HEK293 (cell line): ENCODE measurements around the gene DNAH8.

ENCODE experiments used
- CTCF ChIA-PET: fragments of 350-600 bp; formaldehyde crosslinking; extraction: SDS; loops from one replicate; lab custom pipeline; 2021; ENCODE audit warnings: antibody characterized with exemption; lab: Yijun Ruan, JAX
- POLR2A ChIA-PET: fragments of 300-600 bp; formaldehyde crosslinking; extraction: SDS; loops from one replicate; lab custom pipeline; 2020; ENCODE audit warnings: antibody characterized with exemption, inconsistent platforms; lab: Yijun Ruan, JAX
- H3K27ac ChIP-seq: fragments of 200-500 bp; sonication (Bioruptor generic); 2 replicates; pipeline ENCODE4 v1.5.1; 2014; ENCODE audit warnings: low read depth, low read length, control low read depth, inconsistent platforms; ENCODE audit errors: extremely low read depth
- H3K36me3 ChIP-seq, 2 experiments: fragments of 200-500 bp in 1 of 2; sonication (Bioruptor generic) in 1 of 2; 1 replicate in 1 of 2; 2 replicates in 1 of 2; pipeline ENCODE4 v1.5.1; 2014 to 2017; ENCODE audit warnings: inconsistent platforms in 2 of 2, low read length in 2 of 2; ENCODE audit not compliant: control insufficient read depth in 2 of 2, insufficient read depth in 1 of 2
- H3K4me1 ChIP-seq: fragments of 200-500 bp; sonication (Bioruptor generic); 2 replicates; pipeline ENCODE4 v1.5.1; 2014; ENCODE audit warnings: mild to moderate bottlenecking, low read length, inconsistent platforms; ENCODE audit not compliant: control insufficient read depth, insufficient read depth
- H3K4me3 ChIP-seq: 2 replicates; pipeline ENCODE4 v1.5.1; 2011; ENCODE audit warnings: low read depth, mild to moderate bottlenecking, control low read depth, low read length, moderate library complexity
- H3K9me3 ChIP-seq: fragments of 200-500 bp; sonication (Bioruptor generic); 2 replicates; pipeline ENCODE4 v1.5.1; 2014; ENCODE audit warnings: low read depth, low read length, inconsistent platforms; ENCODE audit not compliant: control insufficient read depth, insufficient read depth
- FEZF1 ChIP-seq: fragments of 450-650 bp; formaldehyde crosslinking; IDR thresholded peaks from 2 replicates; pipeline ENCODE4 v1.5.1; 2016; ENCODE audit warnings: missing biosample characterization, missing genetic modification characterization
- GLIS2 ChIP-seq: fragments of 450-650 bp; formaldehyde crosslinking; IDR thresholded peaks from 2 replicates; pipeline ENCODE4 v1.5.1; 2016; ENCODE audit warnings: missing biosample characterization, missing genetic modification characterization
- HOXC10 ChIP-seq: sonication (generic); formaldehyde crosslinking; IDR thresholded peaks from 2 replicates; pipeline ENCODE4 v1.8.1; 2023; ENCODE audit warnings: mild to moderate bottlenecking, missing genetic modification reagents
- SETDB1 ChIP-seq: IDR thresholded peaks from one replicate; pipeline ENCODE4 v1.6.1; 2017; ENCODE audit warnings: mild to moderate bottlenecking, low read length, moderate library complexity, mixed read lengths; ENCODE audit not compliant: insufficient read length
- ZFP3 ChIP-seq: fragments of 450-650 bp; formaldehyde crosslinking; IDR thresholded peaks from 2 replicates; pipeline ENCODE4 v1.5.1; 2016; ENCODE audit warnings: low read depth, missing biosample characterization, missing genetic modification characterization
- ZFP41 ChIP-seq: fragments of 450-650 bp; formaldehyde crosslinking; IDR thresholded peaks from 2 replicates; pipeline ENCODE4 v1.5.1; 2016; ENCODE audit warnings: missing biosample characterization, missing genetic modification characterization, borderline replicate concordance
- ZNF140 ChIP-seq: fragments of 450-650 bp; formaldehyde crosslinking; IDR thresholded peaks from 2 replicates; pipeline ENCODE4 v1.5.1; 2016; ENCODE audit warnings: missing biosample characterization, missing genetic modification characterization
- ZNF157 ChIP-seq: fragments of 450-650 bp; formaldehyde crosslinking; IDR thresholded peaks from 2 replicates; pipeline ENCODE4 v1.5.1; 2016; ENCODE audit warnings: missing biosample characterization, missing genetic modification characterization
- ZNF292 ChIP-seq: fragments of 450-650 bp; formaldehyde crosslinking; IDR thresholded peaks from 2 replicates; pipeline ENCODE4 v1.5.1; 2016; ENCODE audit warnings: low read depth, missing biosample characterization, missing genetic modification characterization, borderline replicate concordance
- ZNF473 ChIP-seq: fragments of 450-650 bp; formaldehyde crosslinking; IDR thresholded peaks from 2 replicates; pipeline ENCODE4 v1.5.1; 2017; ENCODE audit warnings: missing biosample characterization, missing genetic modification characterization
- ZNF549 ChIP-seq: fragments of 450-650 bp; IDR thresholded peaks from 2 replicates; pipeline ENCODE4 v1.5.1; 2018; ENCODE audit warnings: missing biosample characterization, missing genetic modification characterization, mild to moderate bottlenecking, inconsistent platforms, moderate library complexity
- ZNF621 ChIP-seq: fragments of 450-650 bp; formaldehyde crosslinking; IDR thresholded peaks from 2 replicates; pipeline ENCODE4 v1.5.1; 2017; ENCODE audit warnings: missing biosample characterization, missing genetic modification characterization
- ZNF747 ChIP-seq: fragments of 450-650 bp; formaldehyde crosslinking; IDR thresholded peaks from 2 replicates; pipeline ENCODE4 v1.5.1; 2016; ENCODE audit warnings: missing biosample characterization, missing genetic modification characterization
- ZNF777 ChIP-seq: fragments of 450-650 bp; formaldehyde crosslinking; IDR thresholded peaks from 2 replicates; pipeline ENCODE4 v1.5.1; 2017; ENCODE audit warnings: missing biosample characterization, missing genetic modification characterization, borderline replicate concordance
- ZXDB ChIP-seq: fragments of 450-650 bp; formaldehyde crosslinking; IDR thresholded peaks from 2 replicates; pipeline ENCODE4 v1.5.1; 2016; ENCODE audit warnings: missing biosample characterization, missing genetic modification characterization
- TF ChIP-seq, protein P1 (sequence below): fragments of 450-650 bp; formaldehyde crosslinking; IDR thresholded peaks from 2 replicates; pipeline ENCODE4 v1.5.1; 2016; ENCODE audit warnings: missing biosample characterization, missing genetic modification characterization
- TF ChIP-seq, protein P2 (sequence below): sonication (generic); formaldehyde crosslinking; IDR thresholded peaks from 2 replicates; pipeline ENCODE4 v1.8.1; 2022; ENCODE audit warnings: mild to moderate bottlenecking, moderate library complexity, missing genetic modification reagents
- TF ChIP-seq, protein P3 (sequence below): fragments of 450-650 bp; formaldehyde crosslinking; IDR thresholded peaks from 2 replicates; pipeline ENCODE4 v1.5.1; 2017; ENCODE audit warnings: missing biosample characterization, missing genetic modification characterization
- TF ChIP-seq, protein P4 (sequence below): fragments of 450-650 bp; formaldehyde crosslinking; IDR thresholded peaks from 2 replicates; pipeline ENCODE4 v1.5.1; 2016; ENCODE audit warnings: missing biosample characterization, missing genetic modification characterization

The DNAH8 gene

DNA sequence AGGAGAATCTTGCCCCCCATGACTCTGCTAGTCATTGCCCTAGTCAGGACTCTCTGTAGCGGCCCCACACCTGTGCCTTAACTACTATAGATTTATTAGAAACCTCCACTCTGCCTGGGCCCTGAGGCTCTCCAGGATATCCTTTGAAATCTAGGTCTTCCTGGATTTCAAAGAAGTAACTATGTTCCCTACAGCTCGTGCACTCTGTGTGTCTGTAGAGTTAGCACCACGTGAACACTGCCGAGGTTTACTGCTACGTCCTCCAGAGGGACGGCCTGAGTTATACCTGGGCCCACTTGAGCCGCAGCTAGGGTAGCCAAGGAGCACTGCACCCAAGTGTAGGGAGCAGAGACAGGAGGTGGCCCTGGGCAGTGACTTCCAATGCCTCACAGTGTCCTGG is 353.3 kb downstream of the DNAH8 start (continued):
- TF ChIP-seq ZFP41 (tag by site-specific recombination) (no peak), ZNF549 (tag by site-specific recombination) (no peak), ZNF473 (tag by site-specific recombination) (no peak), ZFP3 (tag by site-specific recombination) (no peak)
- TF ChIP-seq, protein P1, sequence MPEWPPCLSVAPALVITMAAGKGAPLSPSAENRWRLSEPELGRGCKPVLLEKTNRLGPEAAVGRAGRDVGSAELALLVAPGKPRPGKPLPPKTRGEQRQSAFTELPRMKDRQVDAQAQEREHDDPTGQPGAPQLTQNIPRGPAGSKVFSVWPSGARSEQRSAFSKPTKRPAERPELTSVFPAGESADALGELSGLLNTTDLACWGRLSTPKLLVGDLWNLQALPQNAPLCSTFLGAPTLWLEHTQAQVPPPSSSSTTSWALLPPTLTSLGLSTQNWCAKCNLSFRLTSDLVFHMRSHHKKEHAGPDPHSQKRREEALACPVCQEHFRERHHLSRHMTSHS (tag by site-specific recombination): no peak

DNA sequence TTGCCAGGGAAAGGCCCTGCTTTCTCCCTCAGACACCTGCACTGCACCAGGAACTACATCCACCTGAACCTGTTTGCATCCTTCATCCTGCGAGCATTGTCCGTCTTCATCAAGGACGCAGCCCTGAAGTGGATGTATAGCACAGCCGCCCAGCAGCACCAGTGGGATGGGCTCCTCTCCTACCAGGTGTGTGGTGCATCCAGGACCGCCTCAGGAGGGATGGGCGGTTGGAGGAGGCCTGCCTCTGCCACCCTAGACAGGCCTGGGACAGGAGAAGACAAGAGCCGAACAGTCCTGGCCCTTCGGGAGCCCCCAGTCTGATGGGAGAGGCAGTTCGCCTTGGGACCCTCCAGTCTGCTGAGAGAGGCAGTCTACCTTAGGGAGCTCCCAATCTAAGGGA is 357.7 kb downstream of the DNAH8 start:
- Histone ChIP-seq H3K9me3 (no peaks in the 10 kb centered on the region; the same call in 1 of the 2 replicates), H3K36me3 (no peaks in the 10 kb centered on the region), H3K4me3 (no peak overlapping the region)
- CTCF ChIA-PET: no interaction called here
- POLR2A ChIA-PET: no interaction called here
- TF ChIP-seq, protein P2, sequence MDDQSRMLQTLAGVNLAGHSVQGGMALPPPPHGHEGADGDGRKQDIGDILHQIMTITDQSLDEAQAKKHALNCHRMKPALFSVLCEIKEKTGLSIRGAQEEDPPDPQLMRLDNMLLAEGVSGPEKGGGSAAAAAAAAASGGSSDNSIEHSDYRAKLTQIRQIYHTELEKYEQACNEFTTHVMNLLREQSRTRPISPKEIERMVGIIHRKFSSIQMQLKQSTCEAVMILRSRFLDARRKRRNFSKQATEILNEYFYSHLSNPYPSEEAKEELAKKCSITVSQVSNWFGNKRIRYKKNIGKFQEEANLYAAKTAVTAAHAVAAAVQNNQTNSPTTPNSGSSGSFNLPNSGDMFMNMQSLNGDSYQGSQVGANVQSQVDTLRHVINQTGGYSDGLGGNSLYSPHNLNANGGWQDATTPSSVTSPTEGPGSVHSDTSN (CRISPR knock-in tag): no peak
- TF ChIP-seq ZNF747: no peak
- no peak for TF ChIP-seq ZNF777
- TF ChIP-seq GLIS2 (tag by site-specific recombination): no peak
- TF ChIP-seq ZNF140: no peak
- no peak for TF ChIP-seq HOXC10 (CRISPR knock-in tag)
- no peak for TF ChIP-seq SETDB1
- no peak for TF ChIP-seq FEZF1
- no peak for TF ChIP-seq ZNF157
- TF ChIP-seq ZNF621 (tag by site-specific recombination): no peak
- TF ChIP-seq, protein P3, sequence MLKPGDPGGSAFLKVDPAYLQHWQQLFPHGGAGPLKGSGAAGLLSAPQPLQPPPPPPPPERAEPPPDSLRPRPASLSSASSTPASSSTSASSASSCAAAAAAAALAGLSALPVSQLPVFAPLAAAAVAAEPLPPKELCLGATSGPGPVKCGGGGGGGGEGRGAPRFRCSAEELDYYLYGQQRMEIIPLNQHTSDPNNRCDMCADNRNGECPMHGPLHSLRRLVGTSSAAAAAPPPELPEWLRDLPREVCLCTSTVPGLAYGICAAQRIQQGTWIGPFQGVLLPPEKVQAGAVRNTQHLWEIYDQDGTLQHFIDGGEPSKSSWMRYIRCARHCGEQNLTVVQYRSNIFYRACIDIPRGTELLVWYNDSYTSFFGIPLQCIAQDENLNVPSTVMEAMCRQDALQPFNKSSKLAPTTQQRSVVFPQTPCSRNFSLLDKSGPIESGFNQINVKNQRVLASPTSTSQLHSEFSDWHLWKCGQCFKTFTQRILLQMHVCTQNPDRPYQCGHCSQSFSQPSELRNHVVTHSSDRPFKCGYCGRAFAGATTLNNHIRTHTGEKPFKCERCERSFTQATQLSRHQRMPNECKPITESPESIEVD (tag by site-specific recombination): no peak
- no peak for TF ChIP-seq ZXDB (tag by site-specific recombination)
- TF ChIP-seq ZNF292 (tag by site-specific recombination): no peak
- TF ChIP-seq, protein P4, sequence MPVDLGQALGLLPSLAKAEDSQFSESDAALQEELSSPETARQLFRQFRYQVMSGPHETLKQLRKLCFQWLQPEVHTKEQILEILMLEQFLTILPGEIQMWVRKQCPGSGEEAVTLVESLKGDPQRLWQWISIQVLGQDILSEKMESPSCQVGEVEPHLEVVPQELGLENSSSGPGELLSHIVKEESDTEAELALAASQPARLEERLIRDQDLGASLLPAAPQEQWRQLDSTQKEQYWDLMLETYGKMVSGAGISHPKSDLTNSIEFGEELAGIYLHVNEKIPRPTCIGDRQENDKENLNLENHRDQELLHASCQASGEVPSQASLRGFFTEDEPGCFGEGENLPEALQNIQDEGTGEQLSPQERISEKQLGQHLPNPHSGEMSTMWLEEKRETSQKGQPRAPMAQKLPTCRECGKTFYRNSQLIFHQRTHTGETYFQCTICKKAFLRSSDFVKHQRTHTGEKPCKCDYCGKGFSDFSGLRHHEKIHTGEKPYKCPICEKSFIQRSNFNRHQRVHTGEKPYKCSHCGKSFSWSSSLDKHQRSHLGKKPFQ (tag by site-specific recombination): no peak
- TF ChIP-seq, all 188 proteins: peak for 0
- Histone ChIP-seq H3K4me1 (no peaks in the 10 kb centered on the region), H3K27ac (no peak overlapping the region)
